D341Med (cell line): Measurements from ENCODE around the gene SH3TC1.

ENCODE experiments used
- DNase-seq: peaks from one replicate; pipeline ENCODE4 v3.0.0; 2012; ENCODE audit warnings: low spot score

The SH3TC1 gene

GRCh38 chr4:8289956-8290700, 91.0 kb downstream of the SH3TC1 start:
- DNase-seq: no peak

GRCh38 chr4:8290701-8290970, 91.5 kb downstream of the SH3TC1 start:
- DNase-seq: no peak
